ENCODE data around the gene LRRC31.

The LRRC31 gene

DNA sequence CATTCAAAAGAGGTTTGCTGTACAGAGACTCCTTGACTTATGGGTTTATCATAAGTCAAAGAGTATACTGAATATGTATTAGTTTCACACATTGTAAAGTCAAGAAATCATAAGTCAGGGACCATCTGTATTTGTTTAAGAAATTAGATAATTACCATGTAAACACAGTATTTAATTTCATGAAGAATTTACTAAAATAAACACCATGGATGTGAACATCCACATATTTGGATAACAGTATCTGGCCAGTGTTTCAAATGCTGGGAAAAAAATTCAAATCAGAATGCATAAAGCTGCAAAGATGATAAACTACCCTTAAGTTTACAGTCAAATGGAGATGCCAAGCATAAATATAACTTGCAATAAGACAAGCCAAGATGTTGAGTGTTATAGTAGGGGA lies 79.5 kb downstream of the LRRC31 start:
- no peak for TF ChIP-seq TAF1 (IDR thresholded peaks at IDR 0.05; ENCODE audit: borderline replicate concordance, insufficient read depth, low read length)
- no peak for TF ChIP-seq POLR2AphosphoS5 (IDR thresholded peaks at IDR 0.05; ENCODE audit: low read depth, low read length)
- TF ChIP-seq, protein P1, sequence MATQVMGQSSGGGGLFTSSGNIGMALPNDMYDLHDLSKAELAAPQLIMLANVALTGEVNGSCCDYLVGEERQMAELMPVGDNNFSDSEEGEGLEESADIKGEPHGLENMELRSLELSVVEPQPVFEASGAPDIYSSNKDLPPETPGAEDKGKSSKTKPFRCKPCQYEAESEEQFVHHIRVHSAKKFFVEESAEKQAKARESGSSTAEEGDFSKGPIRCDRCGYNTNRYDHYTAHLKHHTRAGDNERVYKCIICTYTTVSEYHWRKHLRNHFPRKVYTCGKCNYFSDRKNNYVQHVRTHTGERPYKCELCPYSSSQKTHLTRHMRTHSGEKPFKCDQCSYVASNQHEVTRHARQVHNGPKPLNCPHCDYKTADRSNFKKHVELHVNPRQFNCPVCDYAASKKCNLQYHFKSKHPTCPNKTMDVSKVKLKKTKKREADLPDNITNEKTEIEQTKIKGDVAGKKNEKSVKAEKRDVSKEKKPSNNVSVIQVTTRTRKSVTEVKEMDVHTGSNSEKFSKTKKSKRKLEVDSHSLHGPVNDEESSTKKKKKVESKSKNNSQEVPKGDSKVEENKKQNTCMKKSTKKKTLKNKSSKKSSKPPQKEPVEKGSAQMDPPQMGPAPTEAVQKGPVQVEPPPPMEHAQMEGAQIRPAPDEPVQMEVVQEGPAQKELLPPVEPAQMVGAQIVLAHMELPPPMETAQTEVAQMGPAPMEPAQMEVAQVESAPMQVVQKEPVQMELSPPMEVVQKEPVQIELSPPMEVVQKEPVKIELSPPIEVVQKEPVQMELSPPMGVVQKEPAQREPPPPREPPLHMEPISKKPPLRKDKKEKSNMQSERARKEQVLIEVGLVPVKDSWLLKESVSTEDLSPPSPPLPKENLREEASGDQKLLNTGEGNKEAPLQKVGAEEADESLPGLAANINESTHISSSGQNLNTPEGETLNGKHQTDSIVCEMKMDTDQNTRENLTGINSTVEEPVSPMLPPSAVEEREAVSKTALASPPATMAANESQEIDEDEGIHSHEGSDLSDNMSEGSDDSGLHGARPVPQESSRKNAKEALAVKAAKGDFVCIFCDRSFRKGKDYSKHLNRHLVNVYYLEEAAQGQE (IDR thresholded peaks at IDR 0.05; ENCODE audit: insufficient read depth in 1 of 2, low read depth in 2 of 2, low read length in 2 of 2): no peak
- no peak for TF ChIP-seq FOXP2 (optimal IDR thresholded peaks at IDR 0.05; ENCODE audit: borderline replicate concordance, extremely low read depth, extremely low read length, insufficient read depth)
- no peak for TF ChIP-seq SIN3A (IDR thresholded peaks at IDR 0.05; ENCODE audit: borderline replicate concordance, insufficient read depth, low read length)

All from PFSK-1 (cell line).